OCI-LY7 (cell line): ENCODE results near the gene KBTBD12.

ENCODE experiments used
- EZH2phosphoT487 ChIP-seq: fragments of 200-600 bp; sonication (generic); IDR thresholded peaks from 2 replicates; pipeline ENCODE4 v1.6.1; 2018; ENCODE audit warnings: low read depth, borderline replicate concordance, mild to moderate bottlenecking, mixed run types, antibody characterized with exemption, low read length, moderate library complexity, mixed read lengths
- TF ChIP-seq, protein P1 (sequence below): fragments of 200-600 bp; sonication (generic); conservative IDR thresholded peaks from 2 replicates; pipeline ENCODE4 v1.5.1; 2014; ENCODE audit warnings: mild to moderate bottlenecking, antibody characterized with exemption, low read length, moderate library complexity, mixed read lengths

DNA sequence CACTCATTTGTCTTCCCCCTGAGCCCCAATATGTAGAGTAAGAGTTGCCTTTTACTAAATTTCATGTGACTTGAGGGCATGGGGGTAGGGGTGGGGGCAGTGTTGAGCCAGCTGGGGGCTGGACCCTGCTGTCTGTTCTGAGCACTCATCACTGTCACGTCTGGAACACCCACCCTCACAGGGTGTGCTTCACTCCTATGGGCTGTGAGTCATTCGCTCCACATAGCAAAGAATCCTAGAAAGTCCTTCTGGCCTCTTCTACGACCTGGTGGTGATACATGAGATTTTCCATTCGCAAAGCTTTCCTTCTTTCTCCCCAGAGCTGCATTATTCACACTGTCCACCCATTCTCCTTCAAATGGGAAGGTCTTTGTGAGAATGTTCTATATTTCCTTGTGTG is 49.1 kb upstream of the KBTBD12 start:
- TF ChIP-seq EZH2phosphoT487 = no peak
- TF ChIP-seq, protein P1, sequence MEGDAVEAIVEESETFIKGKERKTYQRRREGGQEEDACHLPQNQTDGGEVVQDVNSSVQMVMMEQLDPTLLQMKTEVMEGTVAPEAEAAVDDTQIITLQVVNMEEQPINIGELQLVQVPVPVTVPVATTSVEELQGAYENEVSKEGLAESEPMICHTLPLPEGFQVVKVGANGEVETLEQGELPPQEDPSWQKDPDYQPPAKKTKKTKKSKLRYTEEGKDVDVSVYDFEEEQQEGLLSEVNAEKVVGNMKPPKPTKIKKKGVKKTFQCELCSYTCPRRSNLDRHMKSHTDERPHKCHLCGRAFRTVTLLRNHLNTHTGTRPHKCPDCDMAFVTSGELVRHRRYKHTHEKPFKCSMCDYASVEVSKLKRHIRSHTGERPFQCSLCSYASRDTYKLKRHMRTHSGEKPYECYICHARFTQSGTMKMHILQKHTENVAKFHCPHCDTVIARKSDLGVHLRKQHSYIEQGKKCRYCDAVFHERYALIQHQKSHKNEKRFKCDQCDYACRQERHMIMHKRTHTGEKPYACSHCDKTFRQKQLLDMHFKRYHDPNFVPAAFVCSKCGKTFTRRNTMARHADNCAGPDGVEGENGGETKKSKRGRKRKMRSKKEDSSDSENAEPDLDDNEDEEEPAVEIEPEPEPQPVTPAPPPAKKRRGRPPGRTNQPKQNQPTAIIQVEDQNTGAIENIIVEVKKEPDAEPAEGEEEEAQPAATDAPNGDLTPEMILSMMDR = no peak
